Cardiac fibroblast (primary cell): Measurements from ENCODE around the gene IFITM1.
A peak's percentile ranks its signal among the peaks of the same experiment; 100 is the strongest.
"Not testable (repeated sequence)": the region's sequence is repeated elsewhere in the genome, so short reads cannot be mapped to it uniquely, and the experiment has no call there.

Experiments used
- DNase-seq, 2 donors: peaks; one replicate each; pipeline versions ENCODE4 v3.0.0 to v3.0.0-alpha.2; 2010; ENCODE audit warnings: low read depth in 2 of 2
- H3K4me3 ChIP-seq, 2 donors: replicated peaks in 1 of 2; 1 replicate in 1 of 2; 2 replicates in 1 of 2; pipeline ENCODE4 v1.5.1; 2011; ENCODE audit warnings: low read depth in 2 of 2, low read length in 2 of 2, mild to moderate bottlenecking in 2 of 2, moderate library complexity in 1 of 2
- TF ChIP-seq, protein P1 (sequence below): IDR thresholded peaks from one replicate; pipeline ENCODE4 v1.5.1; 2011; ENCODE audit warnings: low read depth, mild to moderate bottlenecking, low read length, inconsistent platforms

The IFITM1 gene

DNA sequence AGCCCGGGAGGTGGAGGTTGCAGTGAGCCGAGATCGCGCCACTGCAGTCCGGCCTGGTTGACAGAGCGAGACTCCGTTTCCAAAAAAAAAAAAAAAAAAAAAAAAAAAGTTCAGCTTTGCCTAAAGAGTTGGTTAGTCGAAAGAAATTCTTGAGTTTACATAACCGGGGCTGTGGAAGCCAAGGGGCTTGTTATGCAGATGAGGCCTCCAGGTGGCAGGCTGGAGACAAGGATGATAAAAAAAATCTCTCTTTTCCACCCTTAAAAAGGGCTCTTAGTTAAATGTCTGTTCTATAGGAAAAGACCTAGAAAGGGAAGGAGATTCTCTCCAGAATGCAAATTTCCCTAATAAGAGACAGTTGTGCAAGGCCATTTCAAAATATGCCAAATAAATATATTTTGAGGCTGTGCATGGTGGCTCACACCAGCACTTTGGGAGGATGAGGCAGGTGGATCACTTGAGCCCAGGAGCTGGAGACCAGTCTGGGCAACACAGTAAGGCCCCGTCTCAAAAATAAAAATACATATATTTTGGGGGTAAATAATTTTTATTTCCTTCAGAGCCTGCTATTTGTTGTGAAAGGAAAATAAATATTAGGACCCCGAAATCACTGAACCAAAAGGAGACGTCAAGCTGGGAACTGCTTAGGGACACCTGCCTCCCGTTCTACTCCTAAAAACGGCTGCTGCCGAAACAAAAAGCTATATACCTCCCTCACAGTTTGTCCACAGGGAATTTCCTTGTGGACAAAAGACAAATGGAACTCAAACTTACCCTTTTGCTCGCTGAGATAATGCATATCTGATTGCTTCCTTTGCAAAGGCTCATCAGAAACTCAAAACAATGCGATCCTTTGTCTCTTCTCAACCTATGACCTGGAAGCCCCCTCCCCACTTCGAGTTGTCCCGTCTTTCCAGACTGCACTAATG is 8.7 kb upstream of the IFITM1 start:
- TF ChIP-seq, protein P1, sequence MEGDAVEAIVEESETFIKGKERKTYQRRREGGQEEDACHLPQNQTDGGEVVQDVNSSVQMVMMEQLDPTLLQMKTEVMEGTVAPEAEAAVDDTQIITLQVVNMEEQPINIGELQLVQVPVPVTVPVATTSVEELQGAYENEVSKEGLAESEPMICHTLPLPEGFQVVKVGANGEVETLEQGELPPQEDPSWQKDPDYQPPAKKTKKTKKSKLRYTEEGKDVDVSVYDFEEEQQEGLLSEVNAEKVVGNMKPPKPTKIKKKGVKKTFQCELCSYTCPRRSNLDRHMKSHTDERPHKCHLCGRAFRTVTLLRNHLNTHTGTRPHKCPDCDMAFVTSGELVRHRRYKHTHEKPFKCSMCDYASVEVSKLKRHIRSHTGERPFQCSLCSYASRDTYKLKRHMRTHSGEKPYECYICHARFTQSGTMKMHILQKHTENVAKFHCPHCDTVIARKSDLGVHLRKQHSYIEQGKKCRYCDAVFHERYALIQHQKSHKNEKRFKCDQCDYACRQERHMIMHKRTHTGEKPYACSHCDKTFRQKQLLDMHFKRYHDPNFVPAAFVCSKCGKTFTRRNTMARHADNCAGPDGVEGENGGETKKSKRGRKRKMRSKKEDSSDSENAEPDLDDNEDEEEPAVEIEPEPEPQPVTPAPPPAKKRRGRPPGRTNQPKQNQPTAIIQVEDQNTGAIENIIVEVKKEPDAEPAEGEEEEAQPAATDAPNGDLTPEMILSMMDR, result peak; percentile 76
- DNase-seq, result peak; percentile 83 to 93
- no peak overlapping the region for H3K4me3 ChIP-seq

GRCh38 chr11:305844-306211 is 8.0 kb upstream of the IFITM1 start:
- DNase-seq, result no peak
- TF ChIP-seq, protein P1, result no peak
- no peak overlapping the region for H3K4me3 ChIP-seq

DNA sequence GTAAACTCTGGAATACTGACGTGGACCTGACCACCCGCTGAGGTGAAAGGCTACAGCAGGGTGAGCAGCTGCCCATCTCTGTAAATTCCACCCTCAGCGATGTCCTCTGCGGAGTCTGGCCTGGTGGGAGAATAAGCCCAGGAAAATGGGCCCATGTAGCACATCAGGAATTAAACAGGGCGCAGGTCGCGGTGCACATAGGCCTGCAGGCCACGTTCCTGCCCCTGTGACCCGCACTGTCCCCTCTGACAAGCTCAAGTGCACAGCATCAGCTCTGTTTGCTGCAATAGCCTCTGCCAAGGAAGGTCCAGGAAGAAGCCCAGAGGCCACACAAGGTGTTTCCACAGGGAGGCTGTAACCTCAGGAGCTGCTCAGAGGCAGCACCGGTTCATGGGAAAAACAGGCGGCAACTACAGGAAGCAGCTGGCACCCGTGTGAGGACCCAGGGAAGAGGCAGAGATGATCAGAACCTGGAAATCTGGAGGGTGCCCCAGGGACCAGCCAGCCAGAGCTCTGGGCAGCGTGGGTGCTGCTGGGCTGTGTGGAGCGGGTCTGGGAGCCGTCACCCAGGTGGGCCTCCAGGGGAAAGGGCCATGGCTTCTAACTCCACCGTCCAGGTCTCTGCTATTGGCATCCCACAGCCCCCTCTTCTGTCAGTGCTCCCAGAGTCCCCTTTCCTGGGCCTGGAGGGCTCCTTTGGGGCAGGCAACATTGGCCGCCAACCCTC is 7.0 kb upstream of the IFITM1 start:
- TF ChIP-seq, protein P1, result no peak
- DNase-seq, result no peak
- no peak overlapping the region for H3K4me3 ChIP-seq

GRCh38 chr11:307766-308708 is 5.8 kb upstream of the IFITM1 start, which contains the start of gene IFITM2:
TSS of gene IFITM2 (plus strand) at chr11:307816. CDS start at chr11:308193, 377 bp downstream.
- H3K4me3 ChIP-seq, result peak within 1 kb of the TSS; percentile 60 to 70
- DNase-seq, result peak; percentile 86 to 95

GRCh38 chr11:308740-309665 is 4.8 kb upstream of the IFITM1 start:
- DNase-seq, result peak in 1 of 2 donors; percentile 12
- peak overlapping the region; percentile 54 to 60 for H3K4me3 ChIP-seq

DNA sequence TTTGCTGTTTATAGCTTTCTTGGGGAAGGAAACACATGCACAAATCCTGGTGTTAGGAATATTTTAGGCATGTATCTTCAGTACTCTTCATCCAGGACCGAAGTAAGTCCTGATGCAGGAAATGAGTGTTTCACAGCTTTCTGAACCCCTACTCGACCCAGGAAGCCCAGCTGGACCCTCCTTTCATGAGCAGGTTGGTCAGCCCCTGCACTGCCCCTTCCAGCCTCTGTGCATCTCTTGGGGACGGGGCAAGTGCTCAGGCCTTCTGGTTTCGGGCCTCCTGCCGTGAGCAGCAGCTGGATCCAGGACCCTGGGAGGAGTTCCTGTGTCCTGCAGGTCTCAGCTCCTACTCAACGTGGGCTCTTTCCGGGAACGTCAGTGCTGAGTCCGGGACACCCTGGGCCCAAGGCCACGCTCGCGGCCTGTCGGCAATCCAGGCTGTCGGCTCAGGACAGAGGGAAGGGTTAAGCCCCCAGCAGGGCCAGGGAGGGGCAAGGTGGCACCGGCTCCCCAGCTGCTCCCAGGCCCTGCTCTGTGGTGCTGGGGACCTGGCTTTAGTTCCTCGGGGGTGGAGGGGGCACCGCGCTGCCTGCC is 3.8 kb upstream of the IFITM1 start:
- H3K4me3 ChIP-seq, result peak overlapping the region; percentile 54 to 60
- DNase-seq, result peak; percentile 25 to 41

GRCh38 chr11:311013-311748 is 2.7 kb upstream of the IFITM1 start:
- not testable (repeated sequence) for DNase-seq
- peak overlapping the region; percentile 26 to 28 for H3K4me3 ChIP-seq
